Fibroblast of lung (primary cell): ENCODE results near the gene CREM.

ENCODE experiments used
- CTCF ChIP-seq, 2 donors: IDR thresholded peaks in 1 of 2; conservative IDR thresholded peaks in 1 of 2; 1 replicate in 1 of 2; 2 replicates in 1 of 2; pipeline ENCODE4 v1.5.1; 2011 to 2012; ENCODE audit warnings: low read length in 2 of 2, control low read depth in 1 of 2, inconsistent platforms in 1 of 2, low read depth in 1 of 2, mild to moderate bottlenecking in 1 of 2
- EZH2 ChIP-seq: IDR thresholded peaks from 2 replicates; pipeline ENCODE4 v1.5.1; 2012; ENCODE audit warnings: low read length, control low read depth, mild to moderate bottlenecking; ENCODE audit errors: missing control alignments

DNA sequence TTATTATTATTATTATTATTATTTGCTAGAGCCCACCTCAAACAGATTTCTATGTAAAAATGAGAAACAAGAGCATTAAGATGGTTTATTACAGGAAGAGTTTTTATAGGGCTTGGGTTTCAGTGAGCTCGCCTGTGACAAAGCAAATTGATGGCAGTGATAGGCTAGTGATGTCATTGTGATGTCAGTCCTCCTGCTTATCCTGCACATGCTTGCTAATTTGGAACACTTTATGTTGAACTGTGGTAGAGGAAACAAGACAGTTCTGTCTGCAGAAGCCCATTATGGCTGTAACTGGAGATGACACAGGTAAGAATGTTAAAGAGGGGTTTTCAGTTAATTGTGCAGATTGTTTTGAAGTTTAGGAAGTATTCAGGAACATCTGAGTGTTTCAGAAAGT is 68.3 kb downstream of the CREM start:
- no peak for TF ChIP-seq CTCF (conservative IDR thresholded peaks at IDR 0.05 in 1 of 2, IDR thresholded peaks at IDR 0.05 in 1 of 2; ENCODE audit: low read depth in 1 of 2, low read length in 2 of 2)
- TF ChIP-seq EZH2 = no peak
